ENCODE data around the gene RNASE3. TPM values are rescaled to one million over a fixed set of nuclear protein-coding genes. Genes with fewer than 3 reads are reported as not detected.

RNASE3 gene
- total RNA-seq, 2 experiments from 2014 or later, result not detected

DNA sequence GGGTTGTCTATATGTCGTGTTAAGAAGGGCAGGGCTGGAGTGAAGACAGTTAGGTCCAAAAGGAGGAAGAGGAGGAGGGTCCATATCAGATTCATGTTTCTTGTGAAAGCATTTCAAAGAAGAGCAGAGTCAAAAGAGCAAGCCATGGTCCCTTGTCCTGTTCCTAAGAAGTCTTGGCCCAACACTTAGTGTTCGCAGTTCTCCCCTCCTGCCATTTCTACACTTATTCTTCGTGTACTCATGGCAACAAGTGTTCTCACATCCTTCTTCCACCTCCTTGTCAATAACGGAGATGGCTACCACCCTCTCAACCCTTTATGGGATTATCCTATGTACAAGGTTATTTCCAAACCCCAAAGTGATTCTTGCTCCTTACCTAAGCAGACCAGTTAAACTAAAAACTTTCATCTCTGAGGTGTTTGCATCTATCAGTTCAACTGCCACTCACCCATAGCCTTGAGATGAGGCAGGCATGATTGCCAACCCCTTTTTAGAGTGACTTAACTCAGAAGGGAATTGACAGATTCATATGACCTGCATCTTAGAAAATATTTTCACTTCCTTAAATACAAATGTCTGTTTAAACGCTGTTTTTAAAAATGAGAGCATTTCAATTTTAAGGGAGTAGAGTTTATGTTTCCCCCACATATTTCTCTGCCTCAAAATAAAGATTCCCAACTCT lies 44.3 kb downstream of the RNASE3 start:
- Mint-ChIP-seq H3K27ac (no peak overlapping the region), H3K4me1 (no peaks in the 10 kb centered on the region), H3K27me3 (peaks cover 13% of the 10 kb centered on the region), H3K36me3 (ENCODE audit: low read depth) (no peaks in the 10 kb centered on the region), H3K9me3 (no peaks in the 10 kb centered on the region), H3K4me3 (no peak overlapping the region)
- ChIA-PET CTCF (no interaction called here), POLR2A (no interaction called here)
- DNase-seq, result no peak

Other genes starting within 250 kb of the RNASE3 start
- gene OR6S1, start 249.7 kb upstream of the RNASE3 start, total RNA-seq, result not detected
- gene RNASE4, start 206.8 kb upstream of the RNASE3 start, total RNA-seq, result 1 to 10 TPM; 2.7 to 4.7 TPM
- gene ANG, start 202.6 kb upstream of the RNASE3 start, total RNA-seq, result 1 to 10 TPM; 4.9 to 5.5 TPM
- not detected for gene EDDM3A, start 145.5 kb upstream of the RNASE3 start, total RNA-seq
- not detected for gene EDDM3B, start 123.0 kb upstream of the RNASE3 start, total RNA-seq
- 1 to 10 TPM; 5.6 to 5.9 TPM for gene RNASE6, start 110.1 kb upstream of the RNASE3 start, total RNA-seq
- gene RNASE1, start 88.5 kb upstream of the RNASE3 start, total RNA-seq, result not detected
- gene RNASE2, start 64.1 kb downstream of the RNASE3 start, total RNA-seq, result not detected
- gene METTL17, start 98.6 kb downstream of the RNASE3 start, total RNA-seq, result 10 to 100 TPM; 81.9 to 82.0 TPM
- gene SLC39A2, start 107.9 kb downstream of the RNASE3 start, total RNA-seq, result not detected
- gene NDRG2, start 133.7 kb downstream of the RNASE3 start, total RNA-seq, result 1 to 10 TPM; 8.3 to 8.5 TPM
- gene TPPP2, start 138.8 kb downstream of the RNASE3 start, total RNA-seq, result not detected
- not detected for gene RNASE13, start 143.4 kb downstream of the RNASE3 start, total RNA-seq
- gene RNASE7, start 151.0 kb downstream of the RNASE3 start, total RNA-seq, result not detected
- gene RNASE8, start 166.4 kb downstream of the RNASE3 start, total RNA-seq, result not detected
- gene ARHGEF40, start 178.9 kb downstream of the RNASE3 start, total RNA-seq, result under 1 TPM; 0.18 to 0.28 TPM
- gene ZNF219, start 207.3 kb downstream of the RNASE3 start, total RNA-seq, result 1 to 10 TPM; 5.3 to 5.8 TPM
- not detected for gene TMEM253, start 209.7 kb downstream of the RNASE3 start, total RNA-seq